ENCODE measurements around the gene GAD1.

DNA sequence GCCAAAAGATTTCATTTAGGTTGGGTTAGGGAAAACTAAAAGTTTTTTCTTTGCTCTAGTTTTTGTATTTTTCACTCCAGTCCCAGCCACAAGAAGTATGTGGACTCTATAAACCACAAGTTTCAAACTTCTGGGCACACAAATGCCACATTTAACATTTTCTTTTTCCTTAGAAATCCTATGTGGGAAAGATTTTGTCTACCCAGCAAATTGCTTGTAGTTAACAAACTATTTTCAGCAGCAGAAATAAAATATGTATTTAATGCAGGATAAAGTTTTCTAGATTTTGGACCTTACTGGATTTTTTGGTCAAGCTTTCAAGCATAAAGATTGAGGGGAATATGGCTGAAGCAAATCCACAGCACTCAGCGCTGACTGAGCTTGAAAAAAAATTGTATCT, 37.4 kb upstream of the GAD1 start:
- TF ChIP-seq, protein P1, sequence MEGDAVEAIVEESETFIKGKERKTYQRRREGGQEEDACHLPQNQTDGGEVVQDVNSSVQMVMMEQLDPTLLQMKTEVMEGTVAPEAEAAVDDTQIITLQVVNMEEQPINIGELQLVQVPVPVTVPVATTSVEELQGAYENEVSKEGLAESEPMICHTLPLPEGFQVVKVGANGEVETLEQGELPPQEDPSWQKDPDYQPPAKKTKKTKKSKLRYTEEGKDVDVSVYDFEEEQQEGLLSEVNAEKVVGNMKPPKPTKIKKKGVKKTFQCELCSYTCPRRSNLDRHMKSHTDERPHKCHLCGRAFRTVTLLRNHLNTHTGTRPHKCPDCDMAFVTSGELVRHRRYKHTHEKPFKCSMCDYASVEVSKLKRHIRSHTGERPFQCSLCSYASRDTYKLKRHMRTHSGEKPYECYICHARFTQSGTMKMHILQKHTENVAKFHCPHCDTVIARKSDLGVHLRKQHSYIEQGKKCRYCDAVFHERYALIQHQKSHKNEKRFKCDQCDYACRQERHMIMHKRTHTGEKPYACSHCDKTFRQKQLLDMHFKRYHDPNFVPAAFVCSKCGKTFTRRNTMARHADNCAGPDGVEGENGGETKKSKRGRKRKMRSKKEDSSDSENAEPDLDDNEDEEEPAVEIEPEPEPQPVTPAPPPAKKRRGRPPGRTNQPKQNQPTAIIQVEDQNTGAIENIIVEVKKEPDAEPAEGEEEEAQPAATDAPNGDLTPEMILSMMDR (IDR thresholded peaks at IDR 0.05): no peak
- no peak for TF ChIP-seq POLR2A (IDR thresholded peaks at IDR 0.05)
